NCI-H526 (cell line): Measurements from ENCODE around the gene SP3.
A peak's percentile ranks its signal among the peaks of the same experiment; 100 is the strongest.
"Not testable (repeated sequence)": the region's sequence is repeated elsewhere in the genome, so short reads cannot be mapped to it uniquely, and the experiment has no call there.

ENCODE experiments used
- DNase-seq, 2 experiments: peaks; one replicate each; lab custom pipeline; 2025; lab: John Stamatoyannopoulos, UW

SP3 gene

DNA sequence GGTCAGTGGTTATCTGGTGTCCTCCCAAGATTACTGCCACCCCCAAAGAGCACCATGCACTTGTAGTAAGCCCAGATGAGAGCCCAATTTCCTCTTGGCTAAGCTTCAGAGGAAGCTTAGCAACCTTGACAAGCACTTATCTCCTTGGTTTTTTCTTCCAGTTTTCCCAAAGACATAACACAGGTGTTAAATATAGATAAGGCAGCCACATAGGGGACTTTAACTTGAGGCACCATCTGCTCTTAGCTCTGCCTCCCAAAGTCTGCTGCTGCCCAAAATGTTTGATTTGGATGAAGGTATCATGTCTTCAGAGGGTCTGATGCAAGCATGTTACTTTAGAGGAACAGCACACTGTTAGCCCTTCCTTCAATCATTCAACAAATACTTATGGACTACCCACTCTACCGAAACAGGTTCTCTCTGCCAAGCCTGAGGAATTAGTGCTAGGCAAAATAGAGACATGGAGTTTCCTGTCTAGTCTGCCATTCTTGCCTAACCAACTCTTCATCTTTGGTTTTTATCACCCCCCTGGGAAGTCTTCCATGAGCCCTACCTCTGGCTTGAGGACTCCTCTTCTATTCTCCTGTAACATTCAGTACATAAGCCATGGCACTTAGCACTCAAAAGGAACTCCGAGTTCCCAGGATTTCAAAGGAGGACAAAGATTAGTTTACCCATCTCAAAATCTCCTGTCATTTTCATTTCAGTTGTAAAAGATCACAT is 73.7 kb downstream of the SP3 start:
- no peak for DNase-seq

DNA sequence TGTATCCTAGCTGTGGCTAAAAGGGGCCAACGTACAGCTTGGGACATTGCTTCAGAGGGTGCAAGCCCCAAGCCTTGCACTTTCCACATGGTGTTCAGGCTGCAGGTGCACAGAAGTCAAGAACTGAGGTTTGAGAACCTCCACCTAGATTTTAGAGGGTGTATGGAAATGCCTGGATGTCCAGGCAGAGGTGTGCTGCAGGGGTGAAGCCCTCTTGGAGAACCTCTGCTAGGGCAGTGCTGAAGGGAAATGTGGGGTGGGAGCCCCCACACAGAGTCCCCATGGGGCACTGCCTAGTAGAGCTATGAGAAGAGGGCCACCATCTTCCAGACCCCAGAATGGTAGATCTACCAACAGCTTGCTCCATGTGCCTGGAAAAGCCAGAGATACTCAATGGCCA is 75.7 kb downstream of the SP3 start:
- not testable (repeated sequence) for DNase-seq

DNA sequence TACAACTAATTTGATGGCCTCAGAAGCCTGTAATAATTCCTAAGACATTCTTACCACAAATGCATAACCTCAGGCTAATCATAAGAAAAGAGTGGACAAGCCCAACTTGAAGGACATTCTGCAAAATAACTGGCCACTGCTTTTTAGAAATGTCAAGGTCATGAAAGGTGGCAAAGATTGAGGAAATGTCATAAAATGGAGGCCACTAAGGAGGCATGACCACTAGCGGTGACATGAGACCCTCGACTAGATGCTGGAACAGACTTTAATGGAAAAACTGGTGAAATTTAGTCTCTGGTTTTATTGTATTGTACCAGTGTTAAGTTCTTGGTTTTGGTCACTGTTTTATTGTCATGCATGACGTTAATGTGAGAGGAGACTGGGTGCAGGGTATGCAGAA is 78.6 kb downstream of the SP3 start:
- DNase-seq, result no peak

DNA sequence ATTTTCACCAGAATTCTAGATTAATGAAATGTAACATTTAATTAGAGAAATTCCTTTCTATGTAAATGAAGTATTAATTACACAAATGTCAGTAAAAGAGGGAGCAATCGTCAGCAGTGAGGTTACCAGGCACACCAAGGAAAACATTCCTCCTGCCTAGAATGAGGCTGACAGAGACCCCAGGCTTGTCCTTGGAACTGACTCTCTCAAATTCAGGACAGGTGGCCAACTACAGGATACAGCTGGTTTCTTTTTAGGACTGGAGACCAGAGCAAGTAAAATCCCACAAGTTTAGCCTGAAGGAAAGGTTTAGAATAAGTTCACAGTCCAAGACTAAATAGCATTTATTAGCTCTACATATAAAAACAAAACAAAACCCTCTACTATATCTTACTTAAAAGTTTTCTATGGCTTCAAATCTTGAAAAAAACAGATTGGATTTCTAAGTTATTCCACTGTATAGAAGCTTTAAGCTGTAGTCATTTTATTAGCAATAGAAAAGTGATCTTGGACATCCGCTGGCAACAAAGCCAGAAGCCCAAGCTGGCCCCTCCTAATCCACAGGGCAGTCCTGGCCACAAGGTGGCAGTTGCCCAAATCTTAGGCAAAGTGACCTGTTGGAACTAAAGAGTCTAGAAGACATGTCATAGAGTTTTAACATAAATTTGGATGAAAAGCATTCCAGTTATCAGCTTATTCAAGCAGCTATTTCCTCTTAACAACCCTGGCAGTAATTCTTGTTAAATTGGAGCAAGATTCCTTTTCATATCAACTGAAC is 81.0 kb downstream of the SP3 start:
- peak in 1 of 2 experiments; percentile 36 for DNase-seq

DNA sequence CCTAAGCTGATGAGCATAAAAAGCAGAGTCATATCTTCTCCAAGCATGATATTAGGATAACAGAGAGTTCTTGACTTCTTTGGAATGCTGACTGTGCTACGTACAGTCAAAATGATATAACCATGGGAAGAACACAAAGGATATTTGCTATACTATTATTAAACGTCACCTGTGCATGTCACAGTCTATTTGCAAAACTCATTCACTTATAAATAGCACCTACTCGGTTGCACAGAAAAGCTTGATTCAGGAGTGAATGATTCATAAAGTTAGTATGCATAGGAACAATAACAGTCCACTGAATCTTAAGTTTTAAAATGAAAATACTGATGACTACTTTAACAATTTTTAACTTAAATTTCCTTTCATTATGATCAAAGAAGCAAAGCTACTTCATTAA is 83.3 kb downstream of the SP3 start:
- DNase-seq, result no peak

DNA sequence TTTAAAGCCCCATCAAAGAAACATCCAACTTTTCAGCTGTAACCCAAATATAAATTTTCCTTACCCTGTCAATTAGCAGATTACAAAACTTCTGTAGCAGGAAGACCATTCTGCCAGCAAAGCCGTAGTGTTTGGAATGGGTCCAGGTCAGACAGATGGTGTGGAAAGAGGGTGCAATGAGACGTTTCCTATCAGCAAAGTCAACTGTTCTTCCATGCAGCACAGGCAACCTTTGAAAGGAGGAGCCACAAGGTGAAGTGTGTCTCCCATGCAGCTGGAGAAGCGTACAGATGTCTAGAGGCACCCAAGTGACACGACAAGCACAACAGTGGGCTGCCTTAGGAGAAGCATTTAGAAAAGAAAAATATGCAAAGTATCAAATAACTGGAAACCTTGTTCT is 83.7 kb downstream of the SP3 start:
- DNase-seq, result no peak

DNA sequence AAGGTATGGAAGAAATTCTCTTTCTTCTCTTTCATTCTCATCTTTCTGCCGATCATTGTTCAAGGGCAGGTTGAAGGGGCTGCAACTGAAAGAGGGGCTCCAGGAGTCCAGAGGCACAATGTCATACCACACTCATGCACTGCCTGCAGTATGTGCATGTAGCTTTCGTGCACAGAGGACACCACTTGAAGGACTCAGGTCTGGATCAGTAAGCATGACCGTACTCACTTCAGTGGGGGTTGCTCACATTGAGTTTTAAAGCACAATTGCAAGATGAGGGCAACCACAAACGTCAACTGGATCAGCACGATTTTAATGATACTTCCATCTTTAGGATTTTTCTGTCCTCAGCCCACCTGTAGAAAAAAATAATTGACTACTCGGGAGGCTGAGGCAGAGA is 84.6 kb downstream of the SP3 start:
- DNase-seq, result no peak

DNA sequence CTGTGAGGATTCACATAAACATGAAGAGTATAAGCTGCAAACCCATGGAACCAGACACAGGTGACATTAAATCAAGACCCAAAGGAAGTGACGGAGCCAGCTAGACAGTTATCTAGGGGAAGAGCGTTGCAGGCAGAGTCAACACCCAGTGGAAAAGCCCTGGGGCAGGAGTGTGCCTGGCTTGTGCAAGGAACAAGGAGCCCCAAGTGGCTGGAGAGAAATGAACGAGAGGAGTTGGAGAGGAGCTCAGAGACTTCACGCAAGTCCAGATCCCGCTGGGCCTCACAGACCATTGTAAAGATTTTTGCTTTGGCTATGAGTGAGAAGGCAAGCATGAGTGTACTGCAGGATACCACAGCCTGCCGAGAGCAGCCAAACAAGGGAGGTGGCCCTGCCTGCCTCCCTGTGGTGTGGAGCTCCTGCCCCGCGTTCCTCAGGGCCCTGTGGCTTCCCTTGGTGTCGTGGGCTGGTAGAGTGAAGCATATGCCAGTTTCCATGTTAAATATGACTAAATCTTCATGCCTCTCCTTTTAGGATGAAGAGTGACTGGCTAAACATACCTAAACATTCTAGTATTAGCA is 88.2 kb downstream of the SP3 start:
- DNase-seq, result no peak

DNA sequence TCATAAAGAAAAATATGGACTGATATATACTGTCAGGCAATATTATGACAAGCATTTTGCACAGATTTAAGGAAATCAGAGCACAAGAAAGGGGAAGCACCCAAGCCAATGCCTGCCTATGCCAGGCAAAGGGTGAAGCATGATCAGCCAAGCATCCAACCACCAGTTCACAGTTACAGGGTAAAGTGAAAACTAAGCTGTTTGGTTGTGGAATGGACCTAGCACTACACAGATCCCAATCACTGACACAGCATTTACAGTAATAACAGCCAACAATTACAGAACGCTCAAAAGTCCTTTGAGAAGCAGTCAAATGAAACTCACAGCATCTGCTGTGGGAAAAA is 90.3 kb downstream of the SP3 start:
- no peak for DNase-seq

DNA sequence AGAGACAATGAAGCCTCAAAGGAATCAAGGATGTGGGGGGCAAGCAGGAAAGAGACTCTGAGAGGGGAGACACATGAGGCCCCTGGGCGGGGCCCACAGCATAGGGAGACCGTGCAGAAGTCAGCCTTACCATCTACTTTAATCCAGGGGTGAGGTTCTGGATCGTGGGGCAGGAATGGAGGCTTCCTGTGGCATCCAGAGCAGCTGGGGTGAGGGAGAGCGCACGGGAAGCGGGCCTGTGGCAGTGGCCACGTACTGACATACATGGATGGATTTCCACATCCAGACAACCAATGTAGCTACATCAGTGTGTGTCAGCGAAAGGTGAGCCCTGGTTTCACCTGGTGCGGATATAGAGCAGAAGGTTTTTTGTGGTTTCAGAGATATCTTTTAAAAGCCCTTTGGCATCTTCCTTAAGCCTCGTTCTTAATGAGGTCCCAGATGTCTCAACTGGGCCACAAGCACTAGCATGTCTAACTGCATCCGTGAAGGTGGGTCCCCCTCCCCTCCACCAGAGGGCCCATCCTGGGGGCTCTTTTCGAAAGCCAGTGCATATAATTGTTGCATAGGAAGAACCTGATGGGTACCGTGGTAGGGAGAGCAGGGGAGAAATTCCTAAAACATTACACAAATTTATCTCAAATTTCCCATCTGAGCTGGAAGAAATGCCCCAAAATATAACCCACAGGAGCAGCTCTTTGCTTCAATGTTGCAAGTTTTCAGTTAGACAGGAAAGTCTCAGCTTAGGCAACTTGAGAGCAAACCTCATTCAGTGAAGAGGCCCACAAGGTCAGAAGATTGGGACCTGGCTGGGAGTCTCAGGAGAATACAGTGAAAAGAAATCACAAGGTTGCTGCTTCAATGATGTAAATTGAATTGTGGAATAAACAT is 90.9 kb downstream of the SP3 start:
- DNase-seq, result no peak

DNA sequence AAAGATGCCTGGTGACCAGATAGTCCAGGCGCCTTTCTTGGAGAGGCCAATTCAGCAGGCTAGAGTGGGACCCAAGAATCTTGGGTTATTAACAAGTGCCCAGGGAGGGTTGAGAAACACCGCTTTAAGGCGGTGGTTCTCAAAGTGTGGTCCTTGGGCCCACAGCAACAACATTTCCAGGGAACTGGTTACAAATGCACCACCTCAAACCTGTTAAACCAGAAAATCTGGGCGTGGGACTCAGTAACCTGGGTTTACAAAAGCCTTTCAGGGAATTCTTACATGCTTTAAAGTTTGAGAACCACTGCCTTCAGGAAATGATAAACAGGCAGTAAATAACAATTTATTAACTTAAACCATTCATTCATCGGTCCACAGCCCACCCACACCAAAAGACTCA is 92.5 kb downstream of the SP3 start:
- no peak for DNase-seq

DNA sequence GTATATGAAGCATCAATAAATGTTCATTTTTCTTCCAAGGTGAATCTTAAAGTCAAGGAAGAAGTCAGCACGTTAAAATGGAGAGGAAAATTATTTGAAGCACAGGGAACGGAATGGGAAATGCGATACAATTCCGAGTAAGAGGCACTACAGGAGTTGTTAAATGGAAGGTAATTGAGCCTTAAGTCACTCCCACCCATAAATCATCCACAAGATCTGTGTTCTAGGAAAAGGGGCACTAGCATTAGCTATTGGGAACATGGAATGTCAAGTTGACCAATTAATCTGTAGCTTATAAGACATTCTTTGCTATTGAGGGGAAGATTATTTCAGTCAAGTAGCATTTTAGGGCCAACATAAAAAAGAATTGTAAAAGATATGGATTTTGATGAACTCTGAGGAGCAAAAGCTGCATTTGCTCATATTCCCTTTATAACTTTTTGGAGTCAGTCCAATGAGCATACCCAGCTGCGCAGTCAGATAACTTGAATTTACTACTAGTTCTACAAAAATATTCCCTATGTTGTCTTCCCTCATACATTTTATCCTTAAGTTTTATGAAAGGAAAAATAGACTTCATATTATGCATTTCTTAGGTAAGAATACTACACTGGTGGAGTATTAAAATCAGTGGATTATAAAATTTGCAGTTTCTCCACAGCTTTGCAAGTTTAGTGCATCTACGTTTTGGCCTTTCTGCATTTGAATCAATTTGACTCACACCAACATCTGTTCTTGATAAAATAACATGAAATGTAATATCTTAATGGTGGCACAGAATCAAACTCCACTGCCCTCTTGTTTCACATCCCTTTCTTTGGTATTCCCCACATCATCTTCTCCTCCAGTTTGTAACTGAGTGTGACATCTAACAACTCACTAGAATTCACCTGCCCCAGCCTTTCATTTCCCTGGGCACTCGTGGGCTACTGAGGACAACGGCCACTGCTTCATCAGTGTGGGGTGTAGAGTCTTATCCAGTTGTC is 95.6 kb downstream of the SP3 start:
- no peak for DNase-seq

DNA sequence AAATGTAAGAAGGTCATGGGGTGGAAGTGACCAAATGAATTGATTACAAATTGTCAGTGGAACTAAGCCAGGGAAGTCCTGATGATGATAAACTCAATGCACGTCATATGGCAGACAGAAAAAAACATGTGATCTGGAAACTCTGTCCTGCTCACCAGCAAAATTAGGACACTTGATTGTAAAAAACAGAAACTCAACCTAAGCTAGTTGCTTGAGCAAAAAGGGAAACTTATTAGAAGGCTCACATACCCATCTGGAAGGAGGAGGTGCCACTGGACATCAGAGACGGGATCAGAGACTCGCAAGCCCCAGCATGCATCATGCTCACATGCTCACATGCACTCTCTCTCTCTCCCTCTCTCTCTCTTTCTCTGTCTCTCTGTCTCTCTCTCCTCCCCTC is 96.8 kb downstream of the SP3 start:
- DNase-seq, result no peak

DNA sequence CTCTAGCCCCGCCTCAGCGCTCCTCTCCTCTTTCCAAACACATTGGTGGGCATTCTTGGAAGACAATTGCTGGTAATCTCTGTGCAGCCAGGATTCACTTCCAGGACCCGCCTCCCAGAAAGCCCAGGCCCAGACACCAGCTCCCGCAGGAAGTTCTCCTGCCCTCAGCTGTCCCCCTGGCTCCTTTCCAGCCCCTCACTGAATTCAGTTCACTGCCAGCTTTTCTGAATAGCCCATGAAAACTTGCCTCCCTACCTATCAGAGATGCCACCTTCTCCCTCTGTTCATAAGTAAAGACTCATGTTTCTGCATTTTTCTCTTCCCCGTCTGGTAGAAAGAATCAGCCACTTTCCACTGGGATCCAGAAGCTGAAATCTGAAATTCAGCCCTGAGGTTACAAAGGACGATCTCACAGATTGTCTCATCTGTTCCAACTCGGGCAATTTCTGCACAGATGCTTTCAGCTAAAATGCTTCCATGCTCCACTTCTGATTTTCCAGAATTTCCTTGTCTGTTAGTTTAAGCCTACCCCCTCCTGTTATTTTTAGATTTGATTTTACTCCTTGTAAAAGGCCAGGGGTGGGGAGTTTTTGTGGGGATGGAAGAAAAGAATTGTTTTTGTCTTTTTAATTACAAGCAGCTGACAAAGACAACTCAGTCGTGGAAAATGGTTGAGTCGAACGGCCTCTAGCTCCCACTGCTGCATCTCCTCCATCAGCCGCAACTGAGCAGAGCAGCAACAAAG is 98.1 kb downstream of the SP3 start:
- no peak for DNase-seq

DNA sequence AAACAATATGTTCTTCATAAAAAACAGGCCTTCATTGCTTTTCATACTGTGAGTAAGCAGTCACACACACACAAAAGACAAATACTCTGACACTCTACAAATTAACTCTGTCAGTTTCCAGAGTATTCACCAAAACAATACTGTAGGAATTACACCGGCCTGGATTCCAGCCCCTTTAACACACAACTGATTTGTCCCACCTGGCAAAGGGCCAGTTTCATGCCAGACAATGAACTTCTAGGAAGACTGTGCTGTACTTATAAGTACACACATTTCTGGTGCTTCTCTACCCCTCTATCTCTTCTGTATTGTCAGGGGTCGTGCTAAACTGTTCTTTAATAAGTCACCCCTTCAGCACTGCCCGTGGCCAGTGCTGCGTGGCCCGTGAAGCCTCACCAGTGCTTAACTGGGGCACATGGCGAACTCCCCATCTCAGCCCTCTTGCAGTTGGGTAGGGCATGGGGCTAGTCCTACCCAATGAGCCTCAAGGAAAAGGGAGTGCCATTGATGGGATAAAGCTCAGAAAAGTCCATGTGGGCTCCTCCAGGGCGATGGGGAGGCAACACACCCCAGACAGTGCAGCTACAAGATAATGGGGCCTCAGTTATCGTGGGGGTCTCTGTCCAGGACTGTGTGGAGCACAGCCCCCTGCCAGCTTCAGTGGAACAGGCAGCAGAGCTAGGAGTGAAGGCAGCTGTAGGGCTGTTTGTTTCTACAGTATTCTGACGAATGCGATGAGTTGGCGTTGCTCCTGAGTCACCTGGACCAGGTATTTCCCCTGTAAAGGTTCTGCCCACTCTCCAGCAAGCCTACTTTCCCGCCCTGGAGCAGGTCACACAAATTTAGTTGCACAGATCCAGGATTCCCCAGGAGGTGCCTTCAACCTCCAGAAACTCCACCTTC is 99.0 kb downstream of the SP3 start:
- DNase-seq, result no peak

DNA sequence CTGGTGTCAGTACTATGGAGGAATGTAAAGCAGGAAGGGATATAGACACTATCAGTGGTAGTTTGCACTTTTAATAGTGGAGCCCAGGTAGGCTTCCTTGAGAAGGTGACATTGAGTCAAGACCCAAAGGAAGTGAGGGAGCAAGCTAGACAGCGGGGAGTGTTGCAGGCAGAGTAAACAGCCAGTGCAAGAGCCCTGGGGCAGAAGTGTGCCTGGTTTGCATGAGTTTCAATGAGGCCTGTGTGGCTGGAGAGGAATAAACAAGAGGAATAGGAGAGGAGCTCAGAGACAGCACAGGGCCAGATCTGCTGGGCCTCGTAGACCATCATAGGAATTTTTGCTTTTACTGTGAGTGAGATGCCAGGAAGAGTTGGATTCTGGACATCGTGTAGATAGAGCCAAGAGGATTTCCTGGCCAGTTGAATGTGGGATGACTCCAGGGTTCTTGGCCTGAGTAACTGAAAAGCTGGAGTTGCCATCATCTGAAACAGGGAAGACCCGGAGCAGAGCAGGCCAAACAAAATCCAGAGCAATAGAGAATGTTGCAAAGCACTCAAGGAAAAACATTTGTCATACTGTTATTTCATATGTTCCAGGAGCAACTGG is 102.5 kb downstream of the SP3 start:
- no peak for DNase-seq

DNA sequence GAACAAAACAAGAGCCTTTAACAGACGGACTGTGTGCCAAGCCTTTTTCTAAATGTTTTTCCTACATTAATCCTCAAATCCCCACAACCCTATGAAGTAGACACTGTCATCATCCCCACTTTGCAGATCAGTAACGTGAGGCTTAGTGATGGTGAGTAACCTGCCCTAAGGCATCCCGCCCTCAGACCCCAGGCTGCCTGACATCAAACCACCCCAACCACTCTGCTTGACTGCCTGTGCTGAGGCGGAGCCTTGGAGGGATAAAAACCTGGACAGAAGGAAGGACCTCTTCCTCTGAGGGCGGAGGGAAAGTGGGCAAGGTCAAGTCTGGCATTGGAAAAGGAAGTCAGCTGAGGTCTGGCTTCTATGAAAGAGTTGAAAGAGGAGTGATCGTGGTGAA is 104.6 kb downstream of the SP3 start:
- no peak for DNase-seq

DNA sequence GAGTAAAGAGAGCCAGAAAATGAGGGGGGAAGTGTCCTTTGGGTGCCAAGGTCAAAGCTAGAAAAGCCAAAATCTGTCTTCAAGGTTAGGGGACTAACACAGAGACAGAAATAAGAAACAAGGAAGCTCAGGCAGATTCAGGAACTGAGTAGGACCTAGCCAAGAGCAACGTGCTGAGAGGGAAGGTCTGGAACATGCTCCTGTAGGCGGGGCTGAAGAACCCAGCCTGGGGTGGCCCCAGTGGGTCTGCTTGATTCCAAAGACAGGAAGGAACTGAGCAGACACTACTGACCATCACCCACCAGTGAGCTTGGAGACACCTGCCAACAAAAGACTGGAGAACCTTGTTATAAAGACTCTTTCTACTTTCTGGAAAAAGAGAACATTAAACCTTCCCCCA is 105.1 kb downstream of the SP3 start:
- DNase-seq, result no peak

DNA sequence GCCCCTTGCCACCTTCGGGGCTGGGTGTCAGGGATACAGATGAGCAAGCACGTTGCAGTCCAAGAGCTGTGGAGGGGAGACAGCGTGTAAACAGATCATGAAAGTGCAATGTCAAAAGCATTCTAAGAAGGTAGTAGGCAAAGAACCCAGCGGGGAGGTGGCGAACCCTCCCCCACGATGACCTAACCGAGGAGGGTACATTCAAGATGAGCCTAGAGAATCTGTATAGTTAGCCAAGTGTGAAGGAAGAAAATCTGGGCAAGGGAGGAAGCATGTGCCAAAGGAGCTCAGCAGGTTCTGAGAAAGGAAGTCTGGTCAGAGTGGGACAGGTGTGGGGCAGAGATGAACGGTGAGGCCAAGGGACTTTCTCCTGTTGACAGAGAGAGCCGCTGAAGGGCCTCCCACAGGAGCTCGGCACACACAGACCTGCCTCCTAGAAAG is 106.9 kb downstream of the SP3 start:
- DNase-seq, result no peak
